ENCODE measurements around the gene CA5A.
"Not testable (repeated sequence)": the region's sequence is repeated elsewhere in the genome, so short reads cannot be mapped to it uniquely, and the experiment has no call there.

CA5A gene

DNA sequence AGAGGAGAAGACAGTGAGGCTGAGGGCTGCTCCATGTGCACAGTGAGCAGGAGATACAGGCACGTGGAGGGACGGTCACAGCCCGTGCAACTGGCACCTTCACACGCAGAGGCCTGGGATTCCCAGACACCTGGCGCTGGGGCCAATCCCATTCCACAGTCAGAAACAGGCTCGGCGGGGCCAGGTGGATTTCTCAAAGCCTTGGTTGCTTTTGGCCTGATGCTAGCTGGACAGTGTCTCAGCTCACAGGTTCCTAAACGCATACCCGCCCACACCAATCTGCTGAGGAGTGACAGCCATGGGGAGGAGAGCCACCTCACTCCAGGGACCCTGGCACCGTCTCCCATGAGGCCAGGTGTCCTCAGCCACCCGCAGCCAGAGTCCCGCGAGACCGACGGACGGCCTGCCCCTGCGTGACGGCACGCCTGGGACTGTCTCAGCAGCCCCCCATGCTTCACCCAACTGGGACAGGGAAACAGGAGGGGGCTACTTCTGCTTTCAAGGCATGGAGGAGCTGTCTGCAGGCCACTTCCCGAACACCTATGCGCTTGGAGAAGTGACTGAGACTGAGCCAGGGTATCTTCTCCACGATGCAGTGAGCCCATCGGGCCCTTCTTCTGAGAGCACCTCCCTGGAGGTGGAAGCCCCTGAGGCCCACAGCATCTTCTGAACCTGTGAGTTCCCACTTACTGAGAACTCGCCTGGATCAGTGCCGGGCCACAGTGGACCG, 73.6 kb downstream of the CA5A start:
- not testable (repeated sequence) for DNase-seq

DNA sequence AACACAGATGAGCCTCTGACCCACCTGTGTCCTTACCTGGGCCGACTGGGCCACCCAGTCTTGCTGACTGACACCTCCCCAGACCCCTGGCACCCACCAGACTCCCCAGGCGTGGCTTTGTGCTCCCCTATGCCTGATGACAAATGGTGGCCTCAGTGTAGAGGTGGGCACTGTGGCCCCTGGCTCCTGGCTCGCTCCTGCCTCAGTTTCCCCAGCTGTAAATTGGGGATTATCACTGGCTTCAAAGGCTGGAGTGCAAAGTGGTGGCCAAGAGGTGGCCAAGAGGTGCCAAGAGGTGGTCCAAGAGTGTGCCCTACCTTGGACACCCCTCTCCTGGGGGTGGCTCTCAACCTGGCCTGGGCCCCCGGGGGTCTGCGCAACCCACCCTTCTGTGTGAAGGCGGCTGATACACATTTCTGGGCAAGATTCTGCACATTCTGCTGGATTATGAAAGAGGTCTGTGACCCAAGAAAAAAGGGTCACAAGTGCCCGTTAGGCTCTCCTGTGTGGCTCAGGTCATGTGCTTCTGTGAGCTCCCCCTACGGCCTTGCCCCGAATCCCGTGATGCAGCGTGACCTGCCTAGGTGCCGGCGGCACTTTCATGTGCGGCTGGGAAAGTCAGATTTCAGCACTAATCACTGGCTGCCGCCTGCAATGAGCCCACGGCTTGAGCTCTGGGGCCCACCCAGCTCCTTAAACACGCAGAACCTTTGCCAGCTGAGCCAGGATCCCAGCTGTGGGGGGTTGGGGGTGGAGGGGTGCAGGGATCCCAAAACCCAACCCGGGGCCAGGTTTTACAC, 74.8 kb downstream of the CA5A start:
- DNase-seq: not testable (repeated sequence)

DNA sequence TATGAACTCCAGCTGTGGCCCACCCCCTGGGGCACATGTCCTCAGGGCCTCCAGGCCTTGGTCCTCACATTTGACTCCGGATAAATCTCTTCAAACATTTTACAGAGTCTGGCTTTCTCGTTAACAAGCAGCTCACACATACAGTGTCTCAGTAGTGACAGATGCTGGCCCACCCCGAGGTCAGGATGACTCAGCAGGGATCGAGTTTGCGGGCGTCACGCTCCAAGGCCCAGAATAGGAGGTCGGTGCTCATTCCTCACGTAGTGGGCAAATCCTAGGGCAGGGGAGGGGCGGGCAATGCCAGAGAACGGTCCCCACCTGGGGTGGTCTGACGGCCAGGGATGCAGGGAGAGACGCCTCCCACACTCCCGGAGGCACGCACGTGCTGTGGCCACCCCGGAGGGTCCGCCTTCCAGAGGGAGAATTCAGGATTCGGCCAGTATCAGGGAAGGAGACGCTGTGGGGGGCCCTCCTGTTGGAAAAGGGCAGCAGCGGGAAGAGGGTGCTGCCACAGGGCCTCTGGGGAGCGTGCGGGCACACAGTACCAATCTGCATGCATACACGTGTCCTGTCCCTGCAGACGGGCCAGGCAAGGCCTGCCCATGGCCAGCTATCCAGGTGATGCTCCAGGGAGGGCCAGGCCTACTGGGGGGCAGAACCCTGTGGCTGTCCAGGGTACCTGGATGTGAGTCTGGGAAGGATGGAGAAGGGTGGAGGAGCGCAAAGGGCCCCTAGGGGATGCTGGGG, 75.6 kb downstream of the CA5A start:
- DNase-seq: no peak

DNA sequence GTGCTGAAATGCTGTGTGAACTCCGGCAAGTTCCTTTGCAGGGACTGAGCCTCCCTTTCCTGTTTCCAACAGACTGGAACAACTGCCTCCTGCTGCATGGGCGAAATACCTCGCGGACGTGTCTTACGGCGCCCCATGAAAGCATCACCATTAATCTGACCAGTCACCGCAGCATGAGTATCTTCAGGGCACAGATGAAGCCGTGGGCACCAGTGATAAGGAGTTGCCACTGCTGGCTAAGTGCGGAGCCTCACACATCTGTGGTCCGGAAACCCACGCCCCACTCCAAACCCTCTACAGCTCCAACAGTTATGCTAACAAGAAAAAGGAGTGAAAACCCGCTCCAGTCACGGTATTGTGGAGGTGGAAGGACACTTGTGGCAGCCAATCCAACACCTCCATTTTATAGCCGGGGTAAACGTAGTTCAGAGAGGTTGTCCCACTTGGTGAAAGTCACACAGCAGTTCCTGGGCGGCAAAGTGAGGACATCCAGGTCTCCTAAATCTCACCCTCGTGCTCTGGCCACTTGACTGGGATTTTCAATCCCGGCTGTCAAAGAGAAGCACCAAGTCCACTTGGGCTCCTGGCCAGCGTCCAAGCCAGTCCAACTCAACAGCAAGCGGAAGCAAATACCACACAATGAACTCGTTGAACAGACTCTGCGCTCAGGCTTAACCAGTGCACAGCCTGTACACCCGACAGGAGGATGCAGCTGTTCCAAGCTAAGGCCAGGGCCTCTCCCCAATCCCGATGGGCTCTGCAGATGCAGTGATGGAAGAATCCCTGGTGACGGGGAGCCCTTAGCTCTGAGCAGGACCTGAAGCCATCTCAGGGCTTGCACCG, 78.0 kb downstream of the CA5A start:
- DNase-seq: not testable (repeated sequence)

DNA sequence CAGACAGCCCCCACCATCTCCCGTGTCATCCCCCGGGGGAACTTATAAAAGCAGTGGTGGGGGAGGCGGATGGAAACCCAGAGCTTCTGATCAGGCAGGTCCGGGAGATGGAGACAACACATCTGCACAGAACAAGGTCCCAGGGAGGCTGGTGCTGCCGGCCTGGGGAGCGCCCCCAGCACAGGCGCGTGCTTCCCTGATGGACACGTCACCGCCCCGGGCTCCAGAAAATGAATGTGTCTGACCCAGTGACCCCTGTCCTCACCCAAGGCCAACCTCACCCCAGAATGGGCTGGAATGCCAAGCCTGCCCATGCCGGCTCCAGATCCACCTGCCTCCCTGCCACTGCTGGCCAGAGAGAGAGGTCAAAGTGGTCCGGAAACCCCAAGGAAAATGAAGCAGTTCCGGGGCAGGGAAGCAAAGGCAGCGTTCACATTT, 79.5 kb downstream of the CA5A start:
- DNase-seq: no peak

DNA sequence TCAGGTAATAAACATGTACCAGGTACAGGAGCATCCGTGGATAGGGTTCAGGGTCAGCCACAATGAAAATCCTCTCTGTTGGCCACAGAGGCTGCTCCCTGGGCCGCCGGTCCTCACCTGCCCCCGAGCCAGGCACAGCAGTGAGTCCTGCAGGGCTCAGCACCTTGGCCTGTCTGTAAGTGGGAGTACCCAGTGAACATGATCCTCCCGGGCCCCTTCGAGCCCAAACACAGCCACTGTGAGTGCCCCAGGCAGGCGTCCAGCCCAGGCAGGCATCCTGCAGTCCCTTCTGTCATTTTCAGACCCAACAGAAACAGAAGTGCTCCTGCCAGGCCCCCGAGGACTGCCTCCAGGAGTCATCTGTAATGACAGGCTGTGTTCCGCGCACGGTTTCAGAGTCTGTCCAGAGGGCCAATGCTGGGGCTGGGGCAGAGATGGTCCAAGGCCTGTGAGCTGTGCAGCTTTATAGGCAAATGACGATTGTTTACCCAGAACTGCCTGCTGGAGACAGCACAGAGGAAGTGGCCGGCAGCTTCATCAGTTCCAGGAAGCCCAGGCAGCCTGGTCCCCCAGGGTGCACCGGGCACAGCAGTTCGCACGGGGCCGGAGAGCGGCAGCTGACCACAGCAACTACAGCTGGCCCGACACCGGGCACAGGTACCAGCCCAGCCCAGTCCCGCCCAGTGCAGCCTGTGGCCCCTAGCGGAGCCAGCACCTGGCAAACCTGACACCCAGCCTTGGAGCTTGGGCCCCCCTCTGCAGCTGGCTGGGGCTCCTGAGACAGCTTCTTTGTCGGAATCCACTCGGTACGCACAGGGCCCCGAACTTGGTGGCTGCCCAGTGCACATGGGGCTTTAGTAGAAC, 80.2 kb downstream of the CA5A start:
- DNase-seq: peak; percentile 20

DNA sequence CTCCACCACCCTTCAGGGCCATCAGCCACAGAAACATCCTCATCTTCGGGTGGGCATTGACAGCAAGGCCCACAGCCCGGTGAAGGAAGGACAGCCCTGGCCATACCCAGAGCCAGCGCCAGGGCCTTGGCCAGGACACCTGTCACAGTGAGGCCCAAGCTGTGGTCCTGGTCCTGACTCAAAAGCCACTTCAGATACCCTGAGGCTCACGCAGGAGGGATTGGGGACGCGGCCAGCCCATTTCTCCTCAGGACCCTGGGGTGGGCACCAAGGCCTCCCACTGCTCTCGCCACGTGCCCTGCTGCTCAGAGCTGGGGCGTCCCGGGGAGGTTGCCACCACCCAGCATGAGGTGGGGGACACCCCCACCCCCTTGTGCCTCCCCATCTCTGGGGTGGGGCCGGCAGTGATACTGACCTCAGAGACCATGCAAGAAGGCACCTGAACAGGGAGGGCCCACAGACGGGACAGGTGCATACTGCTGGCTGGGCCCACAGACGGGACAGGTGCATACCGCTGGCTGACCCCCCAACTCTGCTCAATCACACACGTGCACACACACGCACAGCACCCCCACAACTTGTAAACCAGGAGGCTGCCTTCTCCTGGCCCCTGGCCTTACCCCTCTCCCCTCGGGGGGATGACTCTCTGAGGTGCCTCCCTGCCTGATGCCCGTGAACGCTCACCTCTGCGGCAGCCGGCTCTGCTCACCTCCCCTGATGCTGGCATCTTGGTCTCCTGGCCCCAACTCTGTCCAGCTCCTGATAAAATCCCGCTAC, 81.2 kb downstream of the CA5A start:
- no peak for DNase-seq

GRCh38 chr16:87854053-87854906, 82.0 kb downstream of the CA5A start:
- DNase-seq: no peak

- no peak for DNase-seq
Observed at GRCh38 chr16:87853411-87854052, 82.8 kb downstream of the CA5A start.

DNA sequence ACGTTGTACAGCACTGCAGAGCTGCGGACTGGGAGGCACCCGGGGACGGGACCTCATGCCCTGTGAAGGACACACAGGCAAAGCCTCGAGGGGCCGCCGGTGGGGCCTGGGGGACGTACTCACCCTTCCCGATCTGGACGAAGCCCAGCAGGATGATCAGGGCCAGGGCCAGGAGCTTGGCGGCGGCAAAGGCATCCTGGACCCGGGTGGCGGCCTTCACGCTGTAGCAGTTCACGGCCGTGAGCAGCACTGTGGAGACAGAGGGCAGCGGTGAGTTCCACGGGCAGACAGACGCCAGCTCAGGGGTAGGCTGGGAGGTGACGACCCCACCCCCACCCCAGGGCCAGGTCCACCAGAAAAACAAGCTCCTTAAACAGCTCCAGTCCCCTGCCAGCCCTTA, 84.7 kb downstream of the CA5A start:
- DNase-seq: no peak

DNA sequence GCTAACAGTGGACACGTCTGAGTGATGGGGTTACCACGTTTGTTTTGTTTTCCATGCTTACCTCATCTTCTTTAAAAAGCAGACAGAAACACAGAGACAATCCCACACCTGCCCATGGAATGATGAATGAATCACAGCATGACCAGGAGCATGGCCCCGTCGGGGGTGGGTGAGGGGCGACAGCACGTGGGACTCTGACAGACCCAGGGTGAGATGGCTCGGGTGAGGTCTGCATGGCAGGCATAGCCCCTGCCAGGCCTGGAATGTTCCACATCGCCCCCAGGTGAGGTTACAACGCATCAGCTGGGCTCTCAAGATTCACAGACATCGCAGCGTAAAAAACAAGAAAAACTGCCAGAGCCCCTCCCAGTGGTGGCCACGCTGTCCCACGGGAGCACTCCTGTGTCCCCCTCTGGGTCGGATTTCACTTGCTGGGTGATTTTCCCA, 85.2 kb downstream of the CA5A start:
- DNase-seq: no peak

GRCh38 chr16:87850009-87851006, 86.0 kb downstream of the CA5A start:
- DNase-seq: peak; percentile 50

DNA sequence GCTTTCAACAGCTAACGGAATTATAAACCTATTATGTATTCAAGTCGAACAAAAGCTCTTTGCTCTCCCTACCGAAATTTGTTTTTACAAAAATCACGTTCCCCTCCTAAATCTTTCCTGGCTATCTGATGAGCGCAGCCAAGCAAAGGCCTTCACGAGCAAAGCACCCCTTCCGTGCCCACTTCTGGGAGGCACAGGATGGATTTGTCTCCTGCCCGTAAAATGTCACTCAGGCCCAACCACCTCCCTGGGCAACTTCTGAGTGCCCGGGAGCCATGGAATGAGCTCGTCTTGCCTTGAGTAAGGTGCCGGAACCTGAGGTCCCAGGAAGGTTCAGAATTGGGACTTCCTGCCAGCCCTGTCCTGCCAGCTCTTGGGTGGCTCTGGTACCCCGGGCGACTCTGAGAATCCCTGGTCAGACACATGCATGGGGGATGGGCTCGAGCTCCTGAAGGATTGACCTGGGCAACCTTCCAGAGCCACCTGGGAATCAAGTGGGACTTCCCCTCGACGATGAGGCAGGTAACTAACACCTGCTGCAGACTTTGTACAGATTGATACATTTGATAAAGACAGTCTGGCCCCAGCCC, 86.8 kb downstream of the CA5A start:
- DNase-seq: no peak

- DNase-seq: no peak
Observed at GRCh38 chr16:87848676-87849345, 87.5 kb downstream of the CA5A start.

GRCh38 chr16:87847785-87848675, 88.3 kb downstream of the CA5A start:
- no peak for DNase-seq

- DNase-seq: no peak
Observed at GRCh38 chr16:87847467-87847784, 88.9 kb downstream of the CA5A start.
